Stimulated activated CD4-positive, alpha-beta T cell treated with anti-CD3 and anti-CD28 coated beads, TNF-alpha, amount 100 ng/mL, for 4 hours (primary cell): ENCODE results near the gene TMEM247.
A peak's percentile ranks its signal among the peaks of the same experiment; 100 is the strongest.
"Not testable (repeated sequence)": the region's sequence is repeated elsewhere in the genome, so short reads cannot be mapped to it uniquely, and the experiment has no call there.

ENCODE experiments used
- DNase-seq, 3 experiments: peaks; one replicate each; pipeline ENCODE4 v3.0.0-alpha.2; 2020; ENCODE audit warnings: low read depth in 3 of 3

The TMEM247 gene

GRCh38 chr2:46458763-46459500 lies 20.4 kb upstream of the TMEM247 start:
- DNase-seq, result no peak

- no peak for DNase-seq
These were observed 19.7 kb upstream of the TMEM247 start for GRCh38 chr2:46459694-46460093.

GRCh38 chr2:46460241-46460921 lies 19.0 kb upstream of the TMEM247 start:
- DNase-seq, result no peak

- DNase-seq, result peak; percentile 47 to 56 (median 47)
These were observed 18.2 kb upstream of the TMEM247 start for GRCh38 chr2:46461011-46461674.

- no peak for DNase-seq
These were observed 17.6 kb upstream of the TMEM247 start for GRCh38 chr2:46461709-46462171.

- no peak for DNase-seq
These were observed 16.4 kb upstream of the TMEM247 start for GRCh38 chr2:46462936-46463335.

- DNase-seq, result no peak
These were observed 10.2 kb upstream of the TMEM247 start for GRCh38 chr2:46469116-46469515.

GRCh38 chr2:46469700-46470099 lies 9.7 kb upstream of the TMEM247 start:
- no peak for DNase-seq

- DNase-seq, result no peak
These were observed 9.2 kb upstream of the TMEM247 start for GRCh38 chr2:46470114-46470628.

GRCh38 chr2:46471019-46471583 lies 8.3 kb upstream of the TMEM247 start:
- no peak for DNase-seq

- DNase-seq, result no peak
These were observed 7.7 kb upstream of the TMEM247 start for GRCh38 chr2:46471697-46472096.

- DNase-seq, result not testable (repeated sequence)
These were observed 7.2 kb upstream of the TMEM247 start for GRCh38 chr2:46472165-46472564.

- DNase-seq, result not testable (repeated sequence)
These were observed 1.9 kb upstream of the TMEM247 start for GRCh38 chr2:46477462-46477861.

- DNase-seq, result no peak
These were observed 1.4 kb upstream of the TMEM247 start for GRCh38 chr2:46477925-46478324.

- no peak for DNase-seq
These were observed 1.2 kb downstream of the TMEM247 start for GRCh38 chr2:46480562-46480961.

GRCh38 chr2:46481198-46482193 lies 2.1 kb downstream of the TMEM247 start:
- no peak for DNase-seq

GRCh38 chr2:46482490-46482889 lies 3.1 kb downstream of the TMEM247 start:
- no peak for DNase-seq

GRCh38 chr2:46485002-46485401 lies 5.6 kb downstream of the TMEM247 start:
- DNase-seq, result no peak

GRCh38 chr2:46486436-46486835 lies 7.1 kb downstream of the TMEM247 start:
- DNase-seq, result no peak

- DNase-seq, result no peak
These were observed 8.4 kb downstream of the TMEM247 start for GRCh38 chr2:46487667-46488335.
